ENCODE results near the gene SLC35B4. TPM values are rescaled to one million over a fixed set of nuclear protein-coding genes. Genes with fewer than 3 reads are reported as not detected.

The SLC35B4 gene
- total RNA-seq, 2 donors from 2014 or later = 15.1 to 18.3 TPM

- H3K27ac Mint-ChIP-seq = no peak overlapping the region
- H3K27me3 Mint-ChIP-seq (ENCODE audit: low read depth) = peaks cover 6% of the 10 kb centered on the region
- no peak for ATAC-seq (replicated peaks in 1 of 2)
- peaks cover 8% of the 10 kb centered on the region for H3K4me1 Mint-ChIP-seq (ENCODE audit: low read depth)
- DNase-seq = no peak
- H3K9me3 Mint-ChIP-seq = no peaks in the 10 kb centered on the region
- H3K36me3 Mint-ChIP-seq (ENCODE audit: insufficient read depth in 2 of 2) = no peaks in the 10 kb centered on the region
- H3K4me3 Mint-ChIP-seq = no peak overlapping the region
These were observed 7.4 kb upstream of the SLC35B4 start for GRCh38 chr7:134324107-134324506.

GRCh38 chr7:134320201-134320600 lies 3.5 kb upstream of the SLC35B4 start:
- H3K27ac Mint-ChIP-seq = no peak overlapping the region
- ATAC-seq (replicated peaks in 1 of 2) = no peak

GRCh38 chr7:134318443-134318842 lies 1.7 kb upstream of the SLC35B4 start:
- Mint-ChIP-seq H3K36me3 (ENCODE audit: insufficient read depth in 2 of 2) (peaks cover 0 to 2% of the 10 kb centered on the region in 2 donors), H3K4me3 (no peak overlapping the region), H3K9me3 (no peaks in the 10 kb centered on the region), H3K27ac (no peak overlapping the region), H3K4me1 (ENCODE audit: low read depth) (peaks cover 22% of the 10 kb centered on the region), H3K27me3 (ENCODE audit: low read depth) (peaks cover 4% of the 10 kb centered on the region)
- no peak for ATAC-seq (replicated peaks in 1 of 2)
- DNase-seq = no peak

More at GRCh38 chr7:134320201-134320600, 3.5 kb upstream of the SLC35B4 start:
- Mint-ChIP-seq H3K36me3 (ENCODE audit: insufficient read depth in 2 of 2) (no peaks in the 10 kb centered on the region), H3K9me3 (no peaks in the 10 kb centered on the region), H3K4me3 (no peak overlapping the region), H3K4me1 (ENCODE audit: low read depth) (peaks cover 17% of the 10 kb centered on the region), H3K27me3 (ENCODE audit: low read depth) (peaks cover 6% of the 10 kb centered on the region)
- no peak for DNase-seq

GRCh38 chr7:134317434-134317833 lies 704 bp upstream of the SLC35B4 start:
- Mint-ChIP-seq H3K4me3 (peak overlapping the region; percentile 90 to 92), H3K4me1 (ENCODE audit: low read depth) (peaks cover 22% of the 10 kb centered on the region), H3K27me3 (ENCODE audit: low read depth) (no peaks in the 10 kb centered on the region), H3K36me3 (ENCODE audit: insufficient read depth in 2 of 2) (peaks cover 0 to 2% of the 10 kb centered on the region in 2 donors), H3K27ac (peak overlapping the region; percentile 88), H3K9me3 (no peaks in the 10 kb centered on the region)
- DNase-seq (no peak), ATAC-seq (replicated peaks in 1 of 2) (no peak)

- peaks cover 0 to 2% of the 10 kb centered on the region in 2 donors for H3K36me3 Mint-ChIP-seq (ENCODE audit: insufficient read depth in 2 of 2)
- DNase-seq (no peak), ATAC-seq (replicated peaks in 1 of 2) (no peak)
- H3K4me3 Mint-ChIP-seq = peak overlapping the region; percentile 90 to 92
- peaks cover 22% of the 10 kb centered on the region for H3K4me1 Mint-ChIP-seq (ENCODE audit: low read depth)
- H3K27me3 Mint-ChIP-seq (ENCODE audit: low read depth) = no peaks in the 10 kb centered on the region
- peak overlapping the region; percentile 82 for H3K27ac Mint-ChIP-seq
- H3K9me3 Mint-ChIP-seq = no peaks in the 10 kb centered on the region
These were observed 821 bp downstream of the SLC35B4 start for GRCh38 chr7:134315679-134316538.

GRCh38 chr7:134313543-134313942 lies 3.2 kb downstream of the SLC35B4 start:
- Mint-ChIP-seq H3K4me3 (no peak overlapping the region), H3K27me3 (ENCODE audit: low read depth) (no peaks in the 10 kb centered on the region), H3K36me3 (ENCODE audit: insufficient read depth in 2 of 2) (peaks cover 0 to 5% of the 10 kb centered on the region in 2 donors), H3K27ac (no peak overlapping the region), H3K9me3 (no peaks in the 10 kb centered on the region), H3K4me1 (ENCODE audit: low read depth) (peaks cover 22% of the 10 kb centered on the region)
- ATAC-seq (replicated peaks in 1 of 2) = no peak
- no peak for DNase-seq

GRCh38 chr7:134312717-134313116 lies 4.0 kb downstream of the SLC35B4 start:
- Mint-ChIP-seq H3K9me3 (no peaks in the 10 kb centered on the region), H3K4me3 (no peak overlapping the region), H3K4me1 (ENCODE audit: low read depth) (peaks cover 21% of the 10 kb centered on the region), H3K27ac (no peak overlapping the region), H3K27me3 (ENCODE audit: low read depth) (no peaks in the 10 kb centered on the region), H3K36me3 (ENCODE audit: insufficient read depth in 2 of 2) (peaks cover 0 to 5% of the 10 kb centered on the region in 2 donors)
- no peak for DNase-seq
- ATAC-seq (replicated peaks in 1 of 2) = no peak

- Mint-ChIP-seq H3K27ac (no peak overlapping the region), H3K4me3 (no peak overlapping the region), H3K9me3 (no peaks in the 10 kb centered on the region), H3K27me3 (ENCODE audit: low read depth) (no peaks in the 10 kb centered on the region), H3K4me1 (ENCODE audit: low read depth) (peaks cover 15% of the 10 kb centered on the region), H3K36me3 (ENCODE audit: insufficient read depth in 2 of 2) (peaks cover 0 to 5% of the 10 kb centered on the region in 2 donors)
- ATAC-seq (replicated peaks in 1 of 2) (no peak), DNase-seq (no peak)
These were observed 4.9 kb downstream of the SLC35B4 start for GRCh38 chr7:134311807-134312206.

GRCh38 chr7:134308548-134308947 lies 8.2 kb downstream of the SLC35B4 start:
- Mint-ChIP-seq H3K4me3 (no peak overlapping the region), H3K36me3 (ENCODE audit: insufficient read depth in 2 of 2) (peaks cover 0 to 5% of the 10 kb centered on the region in 2 donors), H3K4me1 (ENCODE audit: low read depth) (no peaks in the 10 kb centered on the region), H3K27me3 (ENCODE audit: low read depth) (no peaks in the 10 kb centered on the region), H3K9me3 (no peaks in the 10 kb centered on the region), H3K27ac (no peak overlapping the region)
- no peak for ATAC-seq (replicated peaks in 1 of 2)
- DNase-seq = no peak

GRCh38 chr7:134307320-134307719 lies 9.4 kb downstream of the SLC35B4 start:
- H3K9me3 Mint-ChIP-seq = no peaks in the 10 kb centered on the region
- H3K4me1 Mint-ChIP-seq (ENCODE audit: low read depth) = no peaks in the 10 kb centered on the region
- ATAC-seq (replicated peaks in 1 of 2) = no peak
- H3K27ac Mint-ChIP-seq = no peak overlapping the region
- H3K36me3 Mint-ChIP-seq (ENCODE audit: insufficient read depth in 2 of 2) = peaks cover 0 to 5% of the 10 kb centered on the region in 2 donors
- no peak for DNase-seq
- no peak overlapping the region for H3K4me3 Mint-ChIP-seq
- no peaks in the 10 kb centered on the region for H3K27me3 Mint-ChIP-seq (ENCODE audit: low read depth)

GRCh38 chr7:134302120-134302519 lies 14.6 kb downstream of the SLC35B4 start:
- DNase-seq (no peak), ATAC-seq (replicated peaks in 1 of 2) (no peak)
- Mint-ChIP-seq H3K27me3 (ENCODE audit: low read depth) (no peaks in the 10 kb centered on the region), H3K4me1 (ENCODE audit: low read depth) (no peaks in the 10 kb centered on the region), H3K27ac (no peak overlapping the region), H3K36me3 (ENCODE audit: insufficient read depth in 2 of 2) (peaks cover 2 to 8% of the 10 kb centered on the region in 2 donors), H3K4me3 (no peak overlapping the region), H3K9me3 (no peaks in the 10 kb centered on the region)

GRCh38 chr7:134301592-134301991 lies 15.1 kb downstream of the SLC35B4 start:
- Mint-ChIP-seq H3K27ac (no peak overlapping the region), H3K27me3 (ENCODE audit: low read depth) (no peaks in the 10 kb centered on the region), H3K4me1 (ENCODE audit: low read depth) (no peaks in the 10 kb centered on the region), H3K36me3 (ENCODE audit: insufficient read depth in 2 of 2) (peaks cover 2 to 8% of the 10 kb centered on the region in 2 donors), H3K9me3 (no peaks in the 10 kb centered on the region), H3K4me3 (no peak overlapping the region)
- ATAC-seq (replicated peaks in 1 of 2) = no peak
- no peak for DNase-seq

- Mint-ChIP-seq H3K9me3 (no peaks in the 10 kb centered on the region), H3K4me1 (ENCODE audit: low read depth) (no peaks in the 10 kb centered on the region)
These were observed 15.7 kb downstream of the SLC35B4 start for GRCh38 chr7:134300988-134301387.

More at GRCh38 chr7:134300988-134301387, 15.7 kb downstream of the SLC35B4 start:
- H3K4me3 Mint-ChIP-seq = no peak overlapping the region
- H3K36me3 Mint-ChIP-seq (ENCODE audit: insufficient read depth in 2 of 2) = peaks cover 4 to 8% of the 10 kb centered on the region in 2 donors
- no peak overlapping the region for H3K27ac Mint-ChIP-seq
- ATAC-seq (replicated peaks in 1 of 2) = no peak
- H3K27me3 Mint-ChIP-seq (ENCODE audit: low read depth) = no peaks in the 10 kb centered on the region
- no peak for DNase-seq

All from activated T-cell treated with anti-CD3 and anti-CD28 coated beads, Interleukin-2, amount 50 U/mL, for 72 hours (primary cell).